DMS53 (cell line): ENCODE measurements around the gene LTBP1.

Source experiments
- DNase-seq: peaks from one replicate; lab custom pipeline; 2025; lab: John Stamatoyannopoulos, UW

Gene LTBP1

DNA sequence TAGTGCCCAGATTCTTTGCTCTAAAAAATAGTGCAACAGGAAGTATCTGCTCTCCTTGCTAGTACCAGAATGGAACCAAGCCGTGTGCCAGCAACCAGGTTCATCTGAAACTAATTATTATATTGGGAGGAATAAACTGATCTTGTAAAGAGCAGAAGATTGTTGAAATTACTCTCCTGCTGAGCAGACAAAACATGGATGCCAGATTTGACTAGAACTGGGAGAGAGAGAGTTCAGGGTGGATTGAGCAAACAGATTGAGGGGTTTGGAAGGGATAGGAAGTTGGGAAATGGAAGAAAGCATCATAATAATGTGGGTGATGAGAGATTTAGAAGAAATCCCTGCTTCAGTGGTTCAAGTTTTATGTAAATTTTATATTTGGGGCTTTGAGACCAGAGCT is 369.6 kb downstream of the LTBP1 start:
- DNase-seq: no peak

DNA sequence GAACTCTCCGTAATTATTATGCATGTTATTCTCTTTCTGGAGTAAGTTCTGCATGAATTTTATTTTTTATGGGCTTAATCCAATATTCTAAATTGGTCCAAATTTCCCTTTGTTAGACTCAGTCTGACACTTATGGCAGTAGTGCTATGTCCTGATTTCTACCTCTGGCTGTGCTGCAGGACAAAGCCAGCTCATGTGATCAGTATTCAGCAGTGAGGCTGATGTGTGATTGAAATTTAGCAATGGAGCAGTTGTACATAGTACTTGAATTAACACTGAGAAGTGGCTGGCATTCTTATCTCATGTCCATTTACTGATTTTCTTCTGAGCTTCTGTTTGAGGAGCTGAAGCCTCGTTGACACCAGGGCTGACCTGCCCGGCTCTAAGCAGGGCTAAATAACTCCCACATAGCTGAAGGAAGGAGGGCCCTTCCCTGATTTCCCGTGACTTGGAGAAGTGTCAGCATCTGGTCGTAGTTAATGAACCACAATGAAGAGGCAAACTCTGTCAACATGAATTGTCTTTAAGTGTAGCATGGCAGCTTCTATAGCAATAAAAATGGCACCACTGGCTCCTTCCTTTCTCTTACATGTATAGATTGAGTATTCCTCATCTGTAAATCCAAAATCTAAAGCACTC is 370.7 kb downstream of the LTBP1 start:
- DNase-seq: peak; percentile 8

DNA sequence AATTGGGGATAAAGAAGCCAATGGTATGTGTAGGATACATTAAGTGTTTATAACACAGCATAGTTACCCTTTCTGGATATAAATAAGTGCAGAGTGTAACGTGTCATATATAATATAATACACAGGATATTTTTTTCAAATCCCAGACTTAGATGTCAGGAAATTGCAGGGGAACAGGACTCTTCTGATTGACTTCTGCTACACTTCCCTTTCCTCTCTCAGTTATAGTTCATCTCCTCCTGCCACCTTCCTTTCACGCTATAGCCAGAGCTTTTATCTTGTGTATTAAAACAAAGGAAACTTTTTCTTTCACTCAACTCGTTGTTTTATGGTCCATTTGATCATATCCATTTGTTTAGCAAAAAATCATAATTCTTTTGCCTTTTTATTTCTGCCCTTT is 371.7 kb downstream of the LTBP1 start:
- DNase-seq: no peak

DNA sequence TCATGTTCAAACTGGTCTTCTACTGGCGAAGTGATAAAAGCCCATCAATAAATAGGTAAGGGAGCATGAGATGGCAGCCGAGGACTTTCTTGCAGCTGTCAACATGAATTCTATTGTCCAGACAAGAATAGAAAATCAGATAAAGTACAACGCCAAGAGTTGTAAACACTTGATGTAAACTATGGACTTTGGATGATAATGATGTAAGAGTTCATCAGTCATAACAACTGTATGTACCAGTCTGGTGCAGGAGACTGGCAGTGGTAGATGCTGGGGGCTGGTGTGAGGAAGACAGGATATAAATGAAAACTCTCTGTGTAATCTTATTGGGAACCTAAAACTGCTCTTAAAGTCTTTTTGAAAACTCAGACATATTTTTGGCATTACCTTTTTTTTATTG is 373.8 kb downstream of the LTBP1 start:
- DNase-seq: peak; percentile 4

DNA sequence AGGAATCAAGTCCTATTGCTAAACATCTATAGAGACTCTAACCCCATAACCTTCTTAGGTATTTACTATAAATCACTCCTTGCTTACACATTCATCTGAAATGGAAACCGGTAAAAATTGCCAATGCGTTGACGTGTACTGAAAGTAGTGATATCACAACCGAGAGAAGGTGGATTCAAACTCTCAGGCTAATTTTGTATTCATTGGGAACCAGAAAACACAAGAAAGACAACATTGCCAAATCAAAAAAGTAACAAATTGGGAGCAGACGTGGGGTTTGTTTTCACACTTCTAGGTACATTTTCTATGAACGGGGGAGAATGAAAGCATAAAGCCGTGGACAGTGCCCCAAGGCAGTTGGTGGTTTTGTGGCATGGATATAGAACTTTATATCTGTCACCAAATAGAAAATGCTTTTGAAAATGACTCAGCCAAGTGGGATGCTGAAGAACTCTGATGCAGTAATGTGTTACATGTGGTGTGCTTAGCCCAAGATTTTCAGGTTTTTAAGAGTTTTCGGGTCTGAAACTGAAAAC is 374.6 kb downstream of the LTBP1 start:
- no peak for DNase-seq

DNA sequence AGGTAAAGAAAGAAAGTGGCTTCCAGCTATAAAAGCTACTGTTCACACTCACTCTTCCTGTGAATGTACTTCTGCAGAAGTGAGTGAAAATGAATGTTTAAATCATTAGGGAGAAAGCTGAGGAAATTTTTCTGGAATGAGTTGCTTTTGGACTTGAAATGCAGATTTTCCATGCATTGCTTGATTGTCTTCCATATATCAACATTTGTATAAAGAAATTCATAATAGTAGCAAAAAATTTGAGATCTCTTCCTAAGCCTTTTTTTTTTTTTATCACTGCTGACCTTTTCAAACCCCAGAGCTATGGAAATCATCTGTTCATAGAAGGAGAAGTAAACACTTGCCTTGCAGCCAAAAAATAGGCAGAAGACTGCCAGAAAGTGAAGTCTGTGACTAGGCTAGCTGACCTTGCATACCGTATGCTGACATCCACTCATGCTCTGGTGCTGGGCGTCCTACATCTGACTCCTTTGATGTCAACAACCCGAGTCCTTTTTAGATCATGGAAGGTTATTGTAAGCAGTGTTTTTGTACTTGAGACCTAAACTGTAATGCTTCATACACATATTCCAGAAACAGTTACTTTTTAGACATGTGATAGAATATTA is 375.2 kb downstream of the LTBP1 start:
- DNase-seq: no peak

DNA sequence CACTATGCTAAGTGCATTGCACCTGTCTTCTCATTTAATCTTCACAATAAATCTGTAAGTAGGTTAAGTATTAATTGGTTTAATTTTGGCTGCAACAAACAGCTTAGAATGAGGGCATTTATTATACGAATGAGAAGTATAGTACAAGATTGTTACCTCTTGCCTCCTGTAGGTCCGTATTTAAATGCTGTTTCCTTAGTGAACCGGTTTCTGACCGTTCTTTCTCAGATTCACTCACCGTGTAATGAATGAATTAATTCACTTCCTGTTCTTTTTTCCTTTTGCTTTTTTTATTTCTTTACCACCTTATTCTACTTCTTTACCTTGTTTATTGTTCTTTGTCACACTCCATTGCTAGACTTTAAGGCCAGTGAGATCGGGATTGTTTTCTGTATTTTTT is 375.9 kb downstream of the LTBP1 start:
- DNase-seq: no peak

DNA sequence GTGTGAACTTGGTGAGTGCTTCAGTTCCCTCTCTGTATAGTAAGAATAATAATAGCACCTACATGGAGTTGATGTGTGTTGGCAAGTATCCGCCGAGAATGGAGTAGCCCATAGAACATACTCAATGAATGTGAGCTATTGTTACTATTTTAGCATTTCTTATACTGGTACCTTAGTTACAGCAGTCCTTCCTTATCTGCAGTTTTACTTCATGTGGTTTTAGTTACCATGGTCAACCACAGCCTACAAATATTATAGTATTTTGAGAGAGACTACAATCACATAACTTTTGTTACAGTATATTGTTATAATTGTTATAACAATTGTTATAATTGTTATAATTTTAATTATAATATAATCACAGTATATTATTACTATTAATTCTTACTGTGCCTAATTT is 377.2 kb downstream of the LTBP1 start:
- no peak for DNase-seq

DNA sequence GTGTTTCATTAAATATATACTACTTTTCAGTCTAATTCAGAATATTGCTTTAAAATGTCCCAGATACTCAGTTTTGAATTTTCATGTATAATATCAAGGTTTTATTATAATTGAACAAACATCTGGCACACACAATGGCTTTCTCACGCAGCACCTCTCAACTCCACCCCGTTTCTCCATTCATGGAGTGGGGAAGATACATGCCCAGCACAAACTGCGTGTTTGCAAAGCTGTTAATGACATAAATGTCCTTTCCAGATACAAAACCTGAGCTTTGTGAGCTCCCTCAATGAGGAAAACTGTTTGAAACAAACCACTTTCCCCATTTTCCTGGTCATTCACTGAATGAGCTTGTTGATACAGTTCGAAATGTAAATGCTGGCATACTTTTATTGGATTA is 379.3 kb downstream of the LTBP1 start:
- peak; percentile 46 for DNase-seq

DNA sequence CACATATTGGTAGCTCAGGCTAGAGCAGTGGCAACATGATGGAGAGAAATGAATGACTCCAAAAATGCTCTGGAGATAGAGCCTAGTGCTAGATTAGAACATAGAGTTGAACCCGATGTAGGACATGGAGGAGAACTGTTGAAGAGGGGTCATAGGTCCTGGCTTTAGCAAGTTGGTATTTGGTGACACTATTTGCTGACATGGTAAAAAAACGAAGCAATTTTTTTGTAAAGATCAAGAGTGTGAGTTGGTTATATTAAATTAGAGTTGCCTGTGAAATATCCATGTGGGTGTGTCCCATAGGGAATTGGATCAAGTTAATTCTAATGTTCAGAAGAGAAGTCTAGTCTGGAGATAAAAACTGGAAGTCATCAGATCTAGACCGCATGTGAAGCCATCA is 386.7 kb downstream of the LTBP1 start:
- no peak for DNase-seq

DNA sequence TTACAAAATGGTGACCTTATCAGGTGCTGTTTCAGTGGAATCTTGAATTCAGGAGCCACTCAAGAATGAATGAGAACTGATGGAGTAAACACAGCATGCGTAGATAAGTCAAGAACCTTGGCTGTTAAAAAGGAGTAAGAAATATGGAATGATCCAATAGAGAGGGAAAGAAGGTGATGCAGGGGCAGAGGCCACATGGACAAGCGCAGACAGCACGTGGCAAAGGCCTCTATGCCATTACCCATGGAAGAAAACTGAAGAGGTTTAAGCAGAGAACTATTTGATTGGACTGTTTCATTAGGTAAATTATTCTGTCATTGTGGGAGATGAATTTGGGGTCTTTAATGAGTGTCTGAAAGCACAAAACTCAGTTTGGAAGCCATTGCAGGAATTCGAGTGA is 387.3 kb downstream of the LTBP1 start:
- no peak for DNase-seq

DNA sequence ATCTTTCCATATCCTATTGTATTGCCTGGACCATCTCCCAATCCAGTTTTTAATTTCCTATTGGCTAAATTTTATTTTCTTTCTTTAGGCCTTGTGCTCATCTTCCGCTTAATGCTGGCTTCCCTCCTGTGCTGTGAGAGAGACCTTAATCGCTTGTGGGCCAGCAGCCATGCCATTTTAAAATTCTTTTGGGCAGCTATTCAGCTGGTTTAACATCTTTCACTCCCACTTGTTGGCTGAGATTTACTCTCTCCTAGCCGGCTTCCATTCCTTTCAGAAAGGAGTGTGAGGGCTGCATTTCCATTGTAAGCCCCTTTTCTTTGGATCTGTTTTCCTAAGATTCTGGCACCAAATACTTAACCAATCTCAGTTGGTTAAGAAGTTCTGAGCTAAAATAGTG is 388.8 kb downstream of the LTBP1 start:
- DNase-seq: no peak

DNA sequence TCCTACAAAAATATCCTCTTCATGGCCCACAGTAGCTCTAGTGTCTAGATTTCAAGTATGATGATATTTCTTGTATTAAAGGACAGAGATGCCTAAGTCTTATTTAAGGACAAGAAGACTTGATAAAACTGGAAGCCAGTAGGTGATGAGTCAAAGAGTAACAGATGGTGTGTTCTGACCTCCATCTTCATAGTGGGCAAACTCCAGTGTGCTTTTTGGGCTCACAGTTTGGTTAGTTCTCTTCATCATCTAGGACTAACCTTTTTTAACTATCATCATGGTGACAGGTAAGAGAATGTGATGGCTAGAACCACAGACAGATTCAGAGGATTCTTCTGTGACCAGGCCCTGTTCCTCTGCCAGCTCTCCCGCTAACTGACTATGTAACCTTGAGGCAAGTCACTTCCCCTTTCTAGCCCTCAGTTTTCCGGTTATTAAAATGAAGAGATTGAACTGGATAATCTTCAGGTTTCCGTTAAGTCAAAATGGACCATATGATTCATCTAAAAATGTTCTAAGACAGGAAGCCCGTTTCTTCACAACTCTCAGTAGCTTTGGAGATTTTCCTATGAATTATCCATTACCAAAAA is 389.4 kb downstream of the LTBP1 start:
- DNase-seq: no peak

DNA sequence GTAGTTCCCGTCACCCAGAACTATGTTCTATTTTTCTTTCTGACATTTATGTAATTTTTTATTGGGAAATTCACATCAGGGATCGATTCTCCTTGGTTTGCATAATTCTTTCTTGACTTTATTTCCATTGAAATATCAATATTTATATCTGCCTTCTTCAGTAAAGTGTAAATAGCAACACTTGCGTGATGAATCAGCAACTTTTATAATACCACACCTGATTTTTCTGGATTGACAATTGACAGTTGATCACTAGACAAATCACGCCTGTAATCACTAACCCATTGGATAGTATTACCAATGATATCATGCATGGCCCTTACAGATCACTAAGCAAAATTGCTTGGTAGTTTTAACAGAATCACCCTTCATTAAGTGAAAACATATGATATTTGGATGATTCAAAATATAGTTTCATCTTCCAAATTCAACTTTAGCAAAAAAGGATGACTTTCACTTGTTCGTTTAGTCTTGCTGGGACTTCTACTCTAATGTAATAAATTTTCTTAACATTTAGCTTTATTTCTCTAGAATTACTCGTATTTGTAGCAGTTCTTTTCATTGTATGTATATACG is 390.7 kb downstream of the LTBP1 start:
- no peak for DNase-seq

DNA sequence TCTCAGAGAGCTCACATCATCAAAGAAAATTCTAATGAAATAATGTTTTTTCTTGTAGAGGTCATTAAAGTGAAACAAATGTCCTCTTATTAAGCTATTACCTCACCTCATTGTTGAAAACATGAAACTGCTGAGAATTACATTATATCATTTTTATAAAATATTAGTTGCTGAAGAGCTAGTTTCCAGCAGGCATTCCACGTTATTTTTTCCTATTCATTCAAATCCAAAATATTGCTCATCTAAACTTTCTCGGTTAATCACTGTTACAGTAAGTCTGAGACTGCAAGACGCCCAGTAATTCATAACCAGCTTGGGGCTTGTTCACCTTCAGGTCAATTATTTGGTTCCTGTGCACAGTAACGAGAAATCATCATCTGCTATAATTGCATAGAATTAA is 391.2 kb downstream of the LTBP1 start:
- no peak for DNase-seq

DNA sequence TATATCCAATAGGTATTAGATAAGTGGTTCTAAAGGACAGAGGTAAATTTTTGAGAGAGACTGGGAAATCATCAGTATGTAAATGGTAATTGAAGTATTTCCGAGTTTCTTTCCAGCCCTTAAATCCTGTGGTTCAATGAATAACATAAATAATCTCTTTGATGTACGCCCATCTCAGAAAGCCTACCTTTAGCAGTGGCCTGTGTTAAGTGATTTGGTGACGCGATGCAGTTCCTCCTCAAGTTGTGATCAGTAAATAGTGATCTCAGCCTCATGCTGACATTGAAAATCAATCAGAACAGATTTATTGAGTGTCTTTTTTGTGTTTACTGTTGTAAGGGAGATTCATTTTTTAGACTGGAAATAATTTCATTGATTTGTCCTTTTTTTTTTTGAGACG is 392.5 kb downstream of the LTBP1 start:
- no peak for DNase-seq

DNA sequence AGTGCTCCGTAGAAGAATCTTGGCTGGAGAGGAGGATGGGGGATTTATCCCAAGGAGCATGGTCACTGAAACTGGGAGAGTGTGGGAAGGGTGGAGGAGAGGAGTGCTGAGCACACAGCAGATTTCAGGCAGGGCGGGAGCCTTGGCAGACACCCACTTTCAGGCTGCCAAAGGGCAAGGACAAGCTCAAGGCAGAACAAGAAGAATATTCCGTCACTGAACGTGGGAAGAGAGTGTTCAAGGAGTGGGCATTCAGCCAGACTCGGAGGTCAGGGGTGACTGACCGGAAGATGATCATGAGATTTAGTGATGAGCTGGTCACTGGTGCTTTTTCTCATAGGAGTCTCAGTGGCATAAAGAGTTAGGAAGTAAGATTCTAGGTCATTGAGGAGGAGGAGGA is 393.5 kb downstream of the LTBP1 start:
- no peak for DNase-seq

DNA sequence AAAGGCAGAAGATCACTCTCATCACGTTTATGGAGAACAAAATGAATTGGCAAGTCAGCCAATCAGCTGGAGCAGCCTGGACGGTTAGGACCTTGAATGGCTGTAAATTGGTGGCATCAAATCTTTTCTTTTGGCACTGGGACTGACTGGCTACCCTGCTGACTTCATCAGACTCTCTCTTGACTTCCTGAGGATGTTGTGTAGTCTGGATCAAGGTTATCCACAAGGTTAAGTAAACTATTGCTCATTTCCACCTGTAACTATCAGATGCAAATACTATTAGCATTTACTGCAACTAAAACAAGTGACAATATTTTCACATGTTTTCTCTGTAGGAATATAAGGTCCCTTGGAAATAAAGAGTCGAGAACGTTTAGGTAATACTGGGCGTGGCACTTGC is 395.4 kb downstream of the LTBP1 start:
- peak; percentile 53 for DNase-seq

DNA sequence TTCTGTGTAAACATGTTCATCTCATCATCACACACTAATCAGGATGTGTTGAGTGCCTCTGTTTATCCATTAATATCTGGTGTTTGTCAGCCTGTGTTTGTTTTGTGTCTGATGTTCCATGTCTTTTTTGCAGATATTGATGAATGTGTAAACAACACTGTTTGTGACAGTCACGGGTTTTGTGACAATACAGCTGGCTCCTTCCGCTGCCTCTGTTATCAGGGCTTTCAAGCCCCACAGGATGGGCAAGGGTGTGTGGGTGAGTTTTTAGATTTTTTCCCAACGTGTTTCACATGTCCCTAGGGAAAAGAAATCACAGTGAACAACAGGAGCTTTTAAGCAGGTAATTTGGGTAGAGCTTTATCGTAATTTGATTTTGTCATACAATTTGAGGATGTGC is 396.0 kb downstream of the LTBP1 start:
- DNase-seq: peak; percentile 69

DNA sequence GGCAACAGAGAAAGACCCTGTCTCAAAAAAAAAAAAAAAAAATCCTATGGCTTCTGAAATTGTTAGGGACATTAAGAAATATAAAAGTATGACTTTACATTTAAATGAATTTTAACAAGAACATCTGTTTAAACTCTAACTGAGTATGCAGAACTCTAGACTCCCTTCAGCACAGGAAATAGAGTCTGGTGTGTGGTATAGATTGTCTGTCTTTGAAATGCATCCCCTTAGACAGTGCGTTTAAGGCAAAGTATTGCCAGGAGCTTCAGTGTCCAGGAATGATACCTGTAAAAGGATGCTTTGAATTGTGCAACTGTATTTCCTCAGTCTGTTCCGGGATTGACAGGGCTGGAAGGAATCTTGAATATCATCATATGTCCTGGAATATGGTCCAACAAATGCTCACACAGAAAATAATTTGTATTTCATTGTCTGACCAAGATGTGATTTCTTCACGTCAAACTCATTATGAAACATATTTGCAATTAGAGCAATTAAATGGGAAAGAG is 396.7 kb downstream of the LTBP1 start:
- no peak for DNase-seq

DNA sequence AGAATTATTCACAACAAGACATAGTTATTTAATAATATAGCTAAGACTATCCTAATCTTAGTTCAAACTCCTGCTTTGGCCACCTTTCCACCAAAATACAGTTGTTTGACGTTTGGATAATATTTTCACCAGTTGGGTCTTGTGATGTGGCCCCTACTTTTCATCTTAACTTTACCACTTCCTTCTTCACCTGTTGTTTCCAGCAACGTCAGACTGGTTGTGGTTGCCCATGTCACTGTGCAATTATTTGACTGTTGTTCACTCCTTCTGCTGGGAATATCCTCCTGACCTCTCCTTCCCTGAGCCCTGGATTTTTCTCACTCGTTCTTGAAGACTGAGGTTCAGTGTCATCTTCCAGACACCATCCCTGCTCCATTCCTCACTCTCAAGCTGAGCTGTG is 397.5 kb downstream of the LTBP1 start:
- DNase-seq: no peak

DNA sequence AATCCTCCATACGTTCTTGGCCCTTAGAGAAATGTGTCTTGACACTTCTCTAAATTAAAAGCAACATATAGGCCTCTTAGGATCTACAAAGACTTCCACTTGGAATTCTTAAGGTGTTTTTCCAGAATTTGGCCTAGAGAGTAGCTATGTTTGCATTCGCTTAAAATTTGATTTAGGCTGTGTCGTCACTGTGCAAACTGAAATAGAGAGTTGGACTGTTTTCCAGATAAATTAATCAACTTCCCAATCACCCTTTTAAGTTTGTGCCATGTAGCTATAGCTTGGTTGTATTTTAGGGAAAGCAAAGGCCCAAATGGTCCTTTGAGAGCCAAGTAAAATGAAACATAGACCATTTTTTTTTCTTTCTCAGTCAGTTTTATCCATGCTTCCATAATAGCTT is 401.1 kb downstream of the LTBP1 start:
- DNase-seq: no peak

DNA sequence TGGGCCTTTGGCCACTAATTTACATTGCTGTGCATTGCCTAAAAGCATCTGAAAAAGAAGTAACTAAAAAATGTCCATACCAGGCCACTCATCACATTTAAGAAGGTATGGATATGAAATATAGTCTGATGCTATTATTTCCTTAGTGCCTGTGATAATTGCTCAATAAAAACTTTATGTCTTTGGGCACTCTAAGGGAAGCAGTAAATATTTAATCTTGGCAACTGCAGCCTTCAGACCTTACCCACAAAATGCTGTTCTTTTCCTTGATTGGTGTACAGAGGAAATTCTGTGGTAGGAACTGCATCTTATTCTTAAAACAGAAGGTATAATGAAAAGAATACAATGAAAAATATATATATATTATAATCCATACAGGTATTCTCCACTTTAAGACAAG is 403.9 kb downstream of the LTBP1 start:
- no peak for DNase-seq
